ENCODE results near the gene SETBP1.

The SETBP1 gene

GRCh38 chr18:45108754-45109153 lies 428.1 kb downstream of the SETBP1 start:
- Histone ChIP-seq H3K27me3 (ENCODE audit: control insufficient read depth, low read length) (no peaks in the 10 kb centered on the region), H3K79me2 (ENCODE audit: control insufficient read depth, low read length) (no peaks in the 10 kb centered on the region), H3F3A (ENCODE audit: control insufficient read depth, insufficient read depth) (peaks cover 22% of the 10 kb centered on the region), H3K4me1 (ENCODE audit: control insufficient read depth, low read length) (peaks cover 40% of the 10 kb centered on the region), H4K20me1 (ENCODE audit: control insufficient read depth, insufficient read depth, low read depth, low read length) (no peaks in the 10 kb centered on the region), H3K4me3 (ENCODE audit: low read length) (no peak overlapping the region), H3K9me2 (replicated peaks; ENCODE audit: control insufficient read depth, low read length) (no peaks in the 10 kb centered on the region), H3K4me2 (ENCODE audit: low read length) (no peak overlapping the region), H3K36me3 (ENCODE audit: control insufficient read depth, low read length) (peaks cover 4% of the 10 kb centered on the region; the same call in 1 of the 2 replicates), H3K27ac (ENCODE audit: low read depth, low read length) (no peak overlapping the region), H3K9me3 (ENCODE audit: control insufficient read depth, insufficient read depth, low read length) (no peaks in the 10 kb centered on the region)
- TF ChIP-seq, protein P1, sequence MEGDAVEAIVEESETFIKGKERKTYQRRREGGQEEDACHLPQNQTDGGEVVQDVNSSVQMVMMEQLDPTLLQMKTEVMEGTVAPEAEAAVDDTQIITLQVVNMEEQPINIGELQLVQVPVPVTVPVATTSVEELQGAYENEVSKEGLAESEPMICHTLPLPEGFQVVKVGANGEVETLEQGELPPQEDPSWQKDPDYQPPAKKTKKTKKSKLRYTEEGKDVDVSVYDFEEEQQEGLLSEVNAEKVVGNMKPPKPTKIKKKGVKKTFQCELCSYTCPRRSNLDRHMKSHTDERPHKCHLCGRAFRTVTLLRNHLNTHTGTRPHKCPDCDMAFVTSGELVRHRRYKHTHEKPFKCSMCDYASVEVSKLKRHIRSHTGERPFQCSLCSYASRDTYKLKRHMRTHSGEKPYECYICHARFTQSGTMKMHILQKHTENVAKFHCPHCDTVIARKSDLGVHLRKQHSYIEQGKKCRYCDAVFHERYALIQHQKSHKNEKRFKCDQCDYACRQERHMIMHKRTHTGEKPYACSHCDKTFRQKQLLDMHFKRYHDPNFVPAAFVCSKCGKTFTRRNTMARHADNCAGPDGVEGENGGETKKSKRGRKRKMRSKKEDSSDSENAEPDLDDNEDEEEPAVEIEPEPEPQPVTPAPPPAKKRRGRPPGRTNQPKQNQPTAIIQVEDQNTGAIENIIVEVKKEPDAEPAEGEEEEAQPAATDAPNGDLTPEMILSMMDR (IDR thresholded peaks at IDR 0.05; ENCODE audit: low read depth, low read length, poor library complexity, severe bottlenecking) = no peak
- no peak for TF ChIP-seq EZH2phosphoT487 (IDR thresholded peaks at IDR 0.05; ENCODE audit: borderline replicate concordance, low read length)

- Histone ChIP-seq H3K36me3 (ENCODE audit: control insufficient read depth, low read length) (peaks cover 4% of the 10 kb centered on the region; the same call in 1 of the 2 replicates), H3K9me3 (ENCODE audit: control insufficient read depth, insufficient read depth, low read length) (no peaks in the 10 kb centered on the region), H3K27ac (ENCODE audit: low read depth, low read length) (no peak overlapping the region), H3K79me2 (ENCODE audit: control insufficient read depth, low read length) (no peaks in the 10 kb centered on the region), H3K4me2 (ENCODE audit: low read length) (no peak overlapping the region), H3F3A (ENCODE audit: control insufficient read depth, insufficient read depth) (peaks cover 17% of the 10 kb centered on the region), H4K20me1 (ENCODE audit: control insufficient read depth, insufficient read depth, low read depth, low read length) (no peaks in the 10 kb centered on the region), H3K4me1 (ENCODE audit: control insufficient read depth, low read length) (peaks cover 35% of the 10 kb centered on the region), H3K9me2 (replicated peaks; ENCODE audit: control insufficient read depth, low read length) (no peaks in the 10 kb centered on the region), H3K4me3 (ENCODE audit: low read length) (no peak overlapping the region), H3K27me3 (ENCODE audit: control insufficient read depth, low read length) (no peaks in the 10 kb centered on the region)
- TF ChIP-seq, protein P1 (IDR thresholded peaks at IDR 0.05; ENCODE audit: low read depth, low read length, poor library complexity, severe bottlenecking) = no peak
- TF ChIP-seq EZH2phosphoT487 (IDR thresholded peaks at IDR 0.05; ENCODE audit: borderline replicate concordance, low read length) = no peak
Observed at GRCh38 chr18:45109271-45109670, 428.6 kb downstream of the SETBP1 start.

DNA sequence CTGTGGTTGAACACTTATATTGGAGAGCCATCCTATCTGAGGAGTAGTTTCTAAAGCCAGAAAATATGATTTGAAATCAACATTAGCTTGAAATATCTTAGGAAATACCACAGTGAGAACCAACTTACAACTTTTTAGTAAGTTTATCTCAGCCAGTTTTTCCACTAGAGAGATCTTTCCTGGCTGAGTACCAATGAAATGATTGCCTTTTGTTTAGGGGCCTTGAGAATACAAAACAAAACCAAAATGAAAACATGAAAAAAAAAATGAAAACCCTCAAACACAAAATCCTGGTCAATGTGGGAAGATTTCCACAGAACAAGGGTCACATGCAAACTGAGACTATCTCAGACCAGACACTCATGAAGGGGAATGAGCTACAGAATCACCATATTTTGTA lies 429.0 kb downstream of the SETBP1 start:
- peaks cover 4% of the 10 kb centered on the region; the same call in 1 of the 2 replicates for H3K36me3 ChIP-seq (ENCODE audit: control insufficient read depth, low read length)
- no peak overlapping the region for H3K27ac ChIP-seq (ENCODE audit: low read depth, low read length)
- no peaks in the 10 kb centered on the region for H4K20me1 ChIP-seq (ENCODE audit: control insufficient read depth, insufficient read depth, low read depth, low read length)
- TF ChIP-seq, protein P1 (IDR thresholded peaks at IDR 0.05; ENCODE audit: low read depth, low read length, poor library complexity, severe bottlenecking) = no peak
- no peak for TF ChIP-seq EZH2phosphoT487 (IDR thresholded peaks at IDR 0.05; ENCODE audit: borderline replicate concordance, low read length)
- no peaks in the 10 kb centered on the region for H3K9me2 ChIP-seq (replicated peaks; ENCODE audit: control insufficient read depth, low read length)
- H3K4me3 ChIP-seq (ENCODE audit: low read length) = no peak overlapping the region
- H3F3A ChIP-seq (ENCODE audit: control insufficient read depth, insufficient read depth) = peaks cover 13% of the 10 kb centered on the region
- H3K4me2 ChIP-seq (ENCODE audit: low read length) = no peak overlapping the region
- H3K27me3 ChIP-seq (ENCODE audit: control insufficient read depth, low read length) = no peaks in the 10 kb centered on the region
- H3K9me3 ChIP-seq (ENCODE audit: control insufficient read depth, insufficient read depth, low read length) = no peaks in the 10 kb centered on the region
- H3K79me2 ChIP-seq (ENCODE audit: control insufficient read depth, low read length) = no peaks in the 10 kb centered on the region
- peaks cover 31% of the 10 kb centered on the region for H3K4me1 ChIP-seq (ENCODE audit: control insufficient read depth, low read length)
